CD14-positive monocyte (primary cell): Measurements from ENCODE around the gene TBC1D7. TPM values are rescaled to one million over a fixed set of nuclear protein-coding genes. Genes with fewer than 3 reads are reported as not detected.

Source experiments
- DNase-seq, 3 donors: peaks; one replicate each; pipeline ENCODE4 v3.0.0-alpha.2; 2011 to 2022
- H2AFZ ChIP-seq: 2 replicates; pipeline ENCODE4 v1.6.0; 2012; ENCODE audit warnings: mild to moderate bottlenecking, low read depth, low read length, inconsistent platforms; ENCODE audit not compliant: insufficient read depth, poor library complexity, severe bottlenecking
- H3K27ac ChIP-seq, 2 donors: 1 replicate in 1 of 2; 2 replicates in 1 of 2; pipeline ENCODE4 v1.5.1; 2012 to 2013; ENCODE audit warnings: low read length in 2 of 2, control low read depth in 1 of 2, inconsistent platforms in 1 of 2, low read depth in 1 of 2, mild to moderate bottlenecking in 1 of 2
- H3K27me3 ChIP-seq, 2 donors: one replicate each; pipeline versions ENCODE4 v1.6.0 to v1.6.1; 2011 to 2013; ENCODE audit warnings: low read length in 2 of 2; ENCODE audit not compliant: control insufficient read depth in 2 of 2, insufficient read depth in 2 of 2
- H3K36me3 ChIP-seq, 2 donors: replicated peaks in 1 of 2; 1 replicate in 1 of 2; 2 replicates in 1 of 2; pipeline versions ENCODE4 v1.5.1 to v1.6.1; 2012 to 2013; ENCODE audit warnings: low read length in 2 of 2, control low read depth in 1 of 2, inconsistent platforms in 1 of 2, mild to moderate bottlenecking in 1 of 2; ENCODE audit not compliant: insufficient read depth in 2 of 2, control insufficient read depth in 1 of 2
- H3K4me1 ChIP-seq, 2 donors: 1 replicate in 1 of 2; 2 replicates in 1 of 2; pipeline versions ENCODE4 v1.5.1 to v1.6.1; 2012 to 2013; ENCODE audit warnings: low read length in 2 of 2, control low read depth in 1 of 2, inconsistent platforms in 1 of 2, mild to moderate bottlenecking in 1 of 2, moderate library complexity in 1 of 2; ENCODE audit not compliant: insufficient read depth in 2 of 2, control insufficient read depth in 1 of 2
- H3K4me2 ChIP-seq: replicated peaks from 2 replicates; pipeline ENCODE3; 2012; ENCODE audit warnings: low read length, moderate library complexity, mild to moderate bottlenecking; ENCODE audit not compliant: poor library complexity, severe bottlenecking; ENCODE audit errors: extremely low read depth
- H3K4me3 ChIP-seq, 3 experiments: fragments of 200-600 bp in 1 of 3; sonication (generic) in 1 of 3; replicated peaks in 1 of 3; 1 replicate in 2 of 3; 2 replicates in 1 of 3; pipeline ENCODE4 v1.5.1; 2011 to 2013; ENCODE audit warnings: low read length in 3 of 3, mild to moderate bottlenecking in 3 of 3, control low read depth in 2 of 3, low read depth in 2 of 3, inconsistent platforms in 1 of 3, moderate library complexity in 1 of 3
- H3K79me2 ChIP-seq: 2 replicates; pipeline ENCODE4 v1.6.0; 2012; ENCODE audit warnings: mild to moderate bottlenecking, control low read depth, inconsistent platforms, low read length, moderate library complexity; ENCODE audit not compliant: insufficient read depth
- H3K9ac ChIP-seq: 2 replicates; pipeline ENCODE4 v1.6.0; 2017; ENCODE audit warnings: low read length, mild to moderate bottlenecking; ENCODE audit not compliant: insufficient read depth, poor library complexity, severe bottlenecking
- H3K9me3 ChIP-seq, 2 donors: replicated peaks in 1 of 2; 1 replicate in 1 of 2; 2 replicates in 1 of 2; pipeline versions ENCODE4 v1.5.1 to v1.6.1; 2012 to 2013; ENCODE audit warnings: low read length in 2 of 2, control low read depth in 1 of 2; ENCODE audit not compliant: control insufficient read depth in 1 of 2, insufficient read depth in 1 of 2
- H4K20me1 ChIP-seq: 2 replicates; pipeline ENCODE4 v1.6.0; 2012; ENCODE audit warnings: mild to moderate bottlenecking, low read length, control low read depth, moderate library complexity; ENCODE audit not compliant: insufficient read depth
- H3K27ac Mint-ChIP-seq, 7 donors: one replicate each; pipeline ENCODE4 v1.8.0; 2020; ENCODE audit warnings: mild to moderate bottlenecking in 7 of 7, mixed read lengths in 7 of 7, moderate library complexity in 6 of 7, inconsistent platforms in 2 of 7
- H3K27me3 Mint-ChIP-seq, 3 donors: one replicate each; pipeline ENCODE4 v1.8.0; 2021 to 2022; ENCODE audit warnings: low read depth in 3 of 3, mild to moderate bottlenecking in 3 of 3, mixed read lengths in 3 of 3, moderate library complexity in 3 of 3, inconsistent platforms in 1 of 3
- H3K36me3 Mint-ChIP-seq, 2 donors: one replicate each; pipeline ENCODE4 v1.8.0; 2020; ENCODE audit warnings: mixed read lengths in 2 of 2, inconsistent platforms in 1 of 2, mild to moderate bottlenecking in 1 of 2
- H3K4me1 Mint-ChIP-seq: one replicate; pipeline ENCODE4 v1.8.0; 2020; ENCODE audit warnings: mild to moderate bottlenecking, mixed read lengths
- H3K4me3 Mint-ChIP-seq, 2 donors: one replicate each; pipeline ENCODE4 v1.8.0; 2020; ENCODE audit warnings: mild to moderate bottlenecking in 2 of 2, mixed read lengths in 2 of 2, moderate library complexity in 1 of 2
- H3K9me3 Mint-ChIP-seq, 7 donors: one replicate each; pipeline ENCODE4 v1.8.0; 2020 to 2022; ENCODE audit warnings: mixed read lengths in 7 of 7, mild to moderate bottlenecking in 6 of 7, moderate library complexity in 6 of 7, inconsistent platforms in 2 of 7
- CTCF ChIP-seq: fragments of 200-600 bp; IDR thresholded peaks from one replicate; pipeline ENCODE4 v1.8.0; 2022; ENCODE audit warnings: antibody characterized with exemption, mild to moderate bottlenecking
- WGBS: methylation state at CpG from one replicate; pipeline ENCODE4 v1.1.5; 2013; ENCODE audit warnings: missing lambda C conversion rate; ENCODE audit not compliant: insufficient coverage; 5-methylcytosine and 5-hydroxymethylcytosine counted together
- intact Hi-C, 2 donors: fragments of 100-400 bp; cut with micrococcal nuclease; formaldehyde crosslinking; loops; one replicate each; pipeline versions ENCODE4 v1.15.0 to v1.15.1; 2023
- polyA plus RNA-seq, 3 donors: library from polyadenylated mRNA; depleted of rRNA in 1 of 3; unstranded in 2 of 3; stranded (reverse) in 1 of 3; fragments of 300-500 nt in 2 of 3; fragments of >200 nt in 1 of 3; fragmentation: Illumina TruSeq in 2 of 3; gene quantifications; 1 replicate in 2 of 3; 2 replicates in 1 of 3; pipeline ENCODE4 v1.2.3, GENCODE V29; 2012 to 2021

TBC1D7 gene
- polyA plus RNA-seq, 3 donors = 12.2 to 34.3 (median 34.3) TPM

DNA sequence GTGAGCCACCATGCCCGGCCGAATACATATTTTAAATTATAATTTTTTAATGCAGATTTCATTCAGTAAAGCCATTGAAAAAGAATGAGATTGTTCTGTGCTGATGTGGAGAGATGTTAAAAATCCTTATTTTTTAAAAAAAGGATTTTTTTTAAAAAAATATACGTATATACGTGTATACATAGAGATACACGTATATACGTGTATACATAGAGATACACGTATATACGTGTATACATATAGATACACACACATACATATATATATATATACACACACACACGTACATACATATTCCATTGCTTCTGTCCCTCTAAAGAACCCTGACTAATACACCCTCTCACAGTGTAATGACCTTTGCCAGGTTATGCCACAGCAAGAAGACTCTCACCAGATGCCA, 23.8 kb upstream of the TBC1D7 start:
- Histone ChIP-seq H4K20me1 (no peaks in the 10 kb centered on the region), H3K27ac (no peak overlapping the region), H3K4me2 (no peak overlapping the region), H2AFZ (no peak overlapping the region), H3K4me1 (peaks cover 30 to 32% of the 10 kb centered on the region in 2 donors), H3K27me3 (no peaks in the 10 kb centered on the region), H3K9me3 (no peaks in the 10 kb centered on the region), H3K4me3 (no peak overlapping the region), H3K9ac (no peak overlapping the region), H3K79me2 (no peaks in the 10 kb centered on the region), H3K36me3 (no peaks in the 10 kb centered on the region)
- Mint-ChIP-seq H3K27ac (no peak overlapping the region), H3K36me3 (no peaks in the 10 kb centered on the region), H3K27me3 (peaks cover 0 to 6% (median 3%) of the 10 kb centered on the region in 3 donors), H3K9me3 (peaks cover 0 to 3% (median 0%) of the 10 kb centered on the region in 7 donors), H3K4me1 (peaks cover 34% of the 10 kb centered on the region), H3K4me3 (no peak overlapping the region)
- intact Hi-C loops = no loop called here
- no peak for TF ChIP-seq CTCF
- no peak for DNase-seq
- WGBS = no CpG with 5 or more reads among the region's 9 CpGs

- Mint-ChIP-seq H3K36me3 (no peaks in the 10 kb centered on the region), H3K4me1 (peaks cover 29% of the 10 kb centered on the region), H3K4me3 (no peak overlapping the region), H3K27me3 (peaks cover 0 to 6% (median 3%) of the 10 kb centered on the region in 3 donors), H3K27ac (no peak overlapping the region), H3K9me3 (peaks cover 0 to 3% (median 0%) of the 10 kb centered on the region in 7 donors)
- no peaks in the 10 kb centered on the region for H3K27me3 ChIP-seq
- DNase-seq = no peak
- H3K4me1 ChIP-seq = peaks cover 29 to 32% of the 10 kb centered on the region in 2 donors
- no peaks in the 10 kb centered on the region for H3K79me2 ChIP-seq
- no peak overlapping the region for H3K4me2 ChIP-seq
- H3K36me3 ChIP-seq = no peaks in the 10 kb centered on the region
- H3K4me3 ChIP-seq = no peak overlapping the region
- TF ChIP-seq CTCF = no peak
- H2AFZ ChIP-seq = no peak overlapping the region
- WGBS = 98% methylated on average over 12 of the region's 12 CpGs
- no peak overlapping the region for H3K9ac ChIP-seq
- H4K20me1 ChIP-seq = no peaks in the 10 kb centered on the region
- no peaks in the 10 kb centered on the region for H3K9me3 ChIP-seq
- intact Hi-C loops = no loop called here
- H3K27ac ChIP-seq = no peak overlapping the region
Measured at GRCh38 chr6:13351271-13351670, 22.9 kb upstream of the TBC1D7 start.
